ENCODE data around the gene ME3.

GRCh38 chr11:86673055-86673843 lies 833 bp upstream of the ME3 start:
- TF ChIP-seq EZH2 (optimal IDR thresholded peaks at IDR 0.05; ENCODE audit: low read depth, low read length) (no peak), CTCF (IDR thresholded peaks at IDR 0.05; ENCODE audit: low read length) (no peak), EZH2phosphoT487 (IDR thresholded peaks at IDR 0.05; ENCODE audit: low read length) (no peak)

Measured in MM.1S (cell line).